MM.1S (cell line): ENCODE measurements around the gene KRTAP10-5.

ENCODE experiments used
- DNase-seq: peaks from one replicate; pipeline ENCODE4 v3.0.0-alpha.2; 2015
- H2AFZ ChIP-seq: fragments of 300-600 bp; sonication (generic); 2 replicates; pipeline ENCODE4 v1.6.0; 2016; ENCODE audit warnings: antibody characterized with exemption, low read length
- H3F3A ChIP-seq: fragments of 300-600 bp; sonication (generic); 2 replicates; pipeline ENCODE4 v1.6.1; 2016; ENCODE audit warnings: mild to moderate bottlenecking, antibody characterized with exemption, low read length, moderate library complexity, mixed read lengths; ENCODE audit not compliant: insufficient read depth
- H3K27ac ChIP-seq: fragments of 300-600 bp; sonication (generic); 2 replicates; pipeline ENCODE4 v1.5.1; 2016; ENCODE audit warnings: mild to moderate bottlenecking, low read length
- H3K27me3 ChIP-seq: fragments of 300-600 bp; sonication (generic); replicated peaks from 2 replicates; pipeline ENCODE4 v1.6.0; 2016; ENCODE audit warnings: low read length; ENCODE audit not compliant: insufficient read depth
- H3K36me3 ChIP-seq: fragments of 300-600 bp; sonication (generic); replicated peaks from 2 replicates; pipeline ENCODE4 v1.6.1; 2016; ENCODE audit warnings: mild to moderate bottlenecking, low read length, mixed read lengths; ENCODE audit not compliant: insufficient read depth
- H3K4me1 ChIP-seq: fragments of 300-600 bp; sonication (generic); 2 replicates; pipeline ENCODE4 v1.6.1; 2016; ENCODE audit warnings: low read length, mixed read lengths
- H3K4me2 ChIP-seq: fragments of 300-600 bp; sonication (generic); 2 replicates; pipeline ENCODE4 v1.6.0; 2016; ENCODE audit warnings: low read depth, low read length
- H3K4me3 ChIP-seq: fragments of 300-600 bp; sonication (generic); 2 replicates; pipeline ENCODE4 v1.5.1; 2016; ENCODE audit warnings: low read length, mixed read lengths
- H3K79me2 ChIP-seq: fragments of 300-600 bp; sonication (generic); 2 replicates; pipeline ENCODE4 v1.6.1; 2016; ENCODE audit warnings: mixed run types, low read length, mixed read lengths
- H3K9ac ChIP-seq: fragments of 300-600 bp; sonication (generic); 2 replicates; pipeline ENCODE4 v1.6.1; 2016; ENCODE audit warnings: low read length, mixed read lengths
- H3K9me2 ChIP-seq: fragments of 300-600 bp; sonication (generic); replicated peaks from 2 replicates; pipeline ENCODE4 v1.6.1; 2016; ENCODE audit warnings: mild to moderate bottlenecking, low read length, mixed read lengths; ENCODE audit not compliant: insufficient read depth
- H3K9me3 ChIP-seq: fragments of 300-600 bp; sonication (generic); replicated peaks from 2 replicates; pipeline ENCODE4 v1.6.1; 2016; ENCODE audit warnings: mild to moderate bottlenecking, low read length, mixed read lengths; ENCODE audit not compliant: insufficient read depth
- H4K20me1 ChIP-seq: fragments of 300-600 bp; sonication (generic); 2 replicates; pipeline ENCODE4 v1.6.1; 2016; ENCODE audit warnings: mild to moderate bottlenecking, low read length, moderate library complexity, mixed read lengths; ENCODE audit not compliant: insufficient read depth
- EZH2 ChIP-seq: fragments of 300-600 bp; sonication (generic); optimal IDR thresholded peaks from 2 replicates; pipeline ENCODE3; 2017; ENCODE audit warnings: low read depth, mild to moderate bottlenecking, antibody characterized with exemption, low read length, mixed read lengths
- EZH2phosphoT487 ChIP-seq: fragments of 300-600 bp; sonication (generic); IDR thresholded peaks from 2 replicates; pipeline ENCODE4 v1.6.1; 2018; ENCODE audit warnings: antibody characterized with exemption, low read length
- TF ChIP-seq, protein P1 (sequence below): fragments of 300-600 bp; sonication (generic); IDR thresholded peaks from 2 replicates; pipeline ENCODE4 v1.5.1; 2016; ENCODE audit warnings: antibody characterized with exemption, low read length, mixed read lengths

KRTAP10-5 gene

DNA sequence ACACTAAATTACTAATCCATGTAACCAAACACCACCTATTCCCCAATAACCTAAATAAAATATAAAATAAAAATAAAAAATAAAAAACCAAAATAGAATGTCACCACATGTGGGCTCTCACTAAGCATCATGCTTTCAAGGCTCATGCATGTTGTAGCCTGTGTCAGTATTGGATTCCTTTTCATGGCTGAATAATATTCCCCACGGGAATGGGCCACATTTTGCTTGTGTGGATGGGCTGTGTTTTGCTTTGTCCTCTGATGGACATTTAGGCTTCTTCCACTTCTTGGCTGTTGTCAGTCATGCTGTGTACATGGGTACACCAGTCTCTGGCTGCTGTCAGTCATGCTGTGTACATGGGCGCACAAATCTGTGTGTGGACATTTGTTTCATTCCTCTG lies 8.7 kb upstream of the KRTAP10-5 start:
- DNase-seq = no peak
- Histone ChIP-seq H3K4me2 (no peak overlapping the region), H3K9me2 (no peaks in the 10 kb centered on the region), H2AFZ (no peak overlapping the region), H3K9ac (no peak overlapping the region), H4K20me1 (no peaks in the 10 kb centered on the region), H3K27me3 (peaks cover 88% of the 10 kb centered on the region), H3K79me2 (no peaks in the 10 kb centered on the region), H3F3A (no peaks in the 10 kb centered on the region), H3K9me3 (no peaks in the 10 kb centered on the region), H3K36me3 (no peaks in the 10 kb centered on the region), H3K4me3 (no peak overlapping the region), H3K4me1 (no peaks in the 10 kb centered on the region), H3K27ac (no peak overlapping the region)
- no peak for TF ChIP-seq EZH2phosphoT487
- no peak for TF ChIP-seq EZH2

DNA sequence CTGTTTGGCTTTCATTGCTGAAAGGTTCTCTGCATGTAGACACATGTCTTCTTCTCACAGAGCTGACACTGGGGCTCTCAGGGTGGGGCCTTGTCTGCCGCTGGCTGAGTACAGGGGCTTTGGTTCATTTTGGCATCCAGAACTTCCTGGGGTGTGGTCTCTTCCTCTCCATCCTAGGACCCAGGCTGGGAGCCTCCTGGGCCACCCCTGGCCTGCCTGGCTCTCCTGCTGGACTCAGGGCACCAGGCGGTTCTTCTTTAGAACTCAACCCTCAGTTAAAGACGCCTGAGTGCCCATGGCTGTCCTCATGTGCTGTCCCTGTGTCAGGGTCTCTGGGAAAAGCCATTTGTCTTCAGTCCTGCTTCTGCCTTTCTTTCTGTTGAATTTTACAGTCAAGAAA lies 5.5 kb upstream of the KRTAP10-5 start:
- no peaks in the 10 kb centered on the region for H3K79me2 ChIP-seq
- H3K9ac ChIP-seq = no peak overlapping the region
- no peaks in the 10 kb centered on the region for H4K20me1 ChIP-seq
- no peak overlapping the region for H3K27ac ChIP-seq
- no peak overlapping the region for H3K4me3 ChIP-seq
- H2AFZ ChIP-seq = no peak overlapping the region
- no peaks in the 10 kb centered on the region for H3K9me2 ChIP-seq
- H3F3A ChIP-seq = no peaks in the 10 kb centered on the region
- H3K4me1 ChIP-seq = no peaks in the 10 kb centered on the region
- H3K36me3 ChIP-seq = no peaks in the 10 kb centered on the region
- peaks cover 95% of the 10 kb centered on the region for H3K27me3 ChIP-seq
- no peak for DNase-seq
- H3K4me2 ChIP-seq = no peak overlapping the region
- TF ChIP-seq EZH2phosphoT487 = no peak
- no peak for TF ChIP-seq EZH2
- TF ChIP-seq, protein P1, sequence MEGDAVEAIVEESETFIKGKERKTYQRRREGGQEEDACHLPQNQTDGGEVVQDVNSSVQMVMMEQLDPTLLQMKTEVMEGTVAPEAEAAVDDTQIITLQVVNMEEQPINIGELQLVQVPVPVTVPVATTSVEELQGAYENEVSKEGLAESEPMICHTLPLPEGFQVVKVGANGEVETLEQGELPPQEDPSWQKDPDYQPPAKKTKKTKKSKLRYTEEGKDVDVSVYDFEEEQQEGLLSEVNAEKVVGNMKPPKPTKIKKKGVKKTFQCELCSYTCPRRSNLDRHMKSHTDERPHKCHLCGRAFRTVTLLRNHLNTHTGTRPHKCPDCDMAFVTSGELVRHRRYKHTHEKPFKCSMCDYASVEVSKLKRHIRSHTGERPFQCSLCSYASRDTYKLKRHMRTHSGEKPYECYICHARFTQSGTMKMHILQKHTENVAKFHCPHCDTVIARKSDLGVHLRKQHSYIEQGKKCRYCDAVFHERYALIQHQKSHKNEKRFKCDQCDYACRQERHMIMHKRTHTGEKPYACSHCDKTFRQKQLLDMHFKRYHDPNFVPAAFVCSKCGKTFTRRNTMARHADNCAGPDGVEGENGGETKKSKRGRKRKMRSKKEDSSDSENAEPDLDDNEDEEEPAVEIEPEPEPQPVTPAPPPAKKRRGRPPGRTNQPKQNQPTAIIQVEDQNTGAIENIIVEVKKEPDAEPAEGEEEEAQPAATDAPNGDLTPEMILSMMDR = no peak
- no peaks in the 10 kb centered on the region for H3K9me3 ChIP-seq

DNA sequence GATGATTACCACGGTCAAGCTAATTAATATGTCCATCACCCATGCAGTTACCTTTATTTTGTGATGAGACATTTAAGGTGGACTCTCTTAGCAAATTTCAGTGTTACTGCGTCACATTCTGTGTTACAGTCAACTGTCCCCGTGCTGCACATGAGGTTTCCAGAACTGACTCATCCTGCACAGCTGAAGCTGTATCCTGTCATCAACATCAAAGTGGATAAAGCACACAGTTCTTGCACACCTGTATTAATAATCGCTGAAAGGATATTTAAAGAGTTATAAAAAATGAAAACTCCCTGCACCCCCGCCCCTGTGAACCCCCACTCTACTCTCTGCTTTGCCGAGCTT lies 3.4 kb upstream of the KRTAP10-5 start:
- no peak overlapping the region for H2AFZ ChIP-seq
- no peak overlapping the region for H3K4me3 ChIP-seq
- H3K4me1 ChIP-seq = no peaks in the 10 kb centered on the region
- no peak overlapping the region for H3K9ac ChIP-seq
- DNase-seq = no peak
- TF ChIP-seq, protein P1 = no peak
- TF ChIP-seq EZH2 (no peak), EZH2phosphoT487 (no peak)
- no peaks in the 10 kb centered on the region for H3F3A ChIP-seq
- no peaks in the 10 kb centered on the region for H4K20me1 ChIP-seq
- no peaks in the 10 kb centered on the region for H3K9me3 ChIP-seq
- H3K9me2 ChIP-seq = no peaks in the 10 kb centered on the region
- no peak overlapping the region for H3K27ac ChIP-seq
- no peaks in the 10 kb centered on the region for H3K79me2 ChIP-seq
- no peak overlapping the region for H3K4me2 ChIP-seq
- H3K27me3 ChIP-seq = peaks cover 98% of the 10 kb centered on the region
- H3K36me3 ChIP-seq = no peaks in the 10 kb centered on the region

DNA sequence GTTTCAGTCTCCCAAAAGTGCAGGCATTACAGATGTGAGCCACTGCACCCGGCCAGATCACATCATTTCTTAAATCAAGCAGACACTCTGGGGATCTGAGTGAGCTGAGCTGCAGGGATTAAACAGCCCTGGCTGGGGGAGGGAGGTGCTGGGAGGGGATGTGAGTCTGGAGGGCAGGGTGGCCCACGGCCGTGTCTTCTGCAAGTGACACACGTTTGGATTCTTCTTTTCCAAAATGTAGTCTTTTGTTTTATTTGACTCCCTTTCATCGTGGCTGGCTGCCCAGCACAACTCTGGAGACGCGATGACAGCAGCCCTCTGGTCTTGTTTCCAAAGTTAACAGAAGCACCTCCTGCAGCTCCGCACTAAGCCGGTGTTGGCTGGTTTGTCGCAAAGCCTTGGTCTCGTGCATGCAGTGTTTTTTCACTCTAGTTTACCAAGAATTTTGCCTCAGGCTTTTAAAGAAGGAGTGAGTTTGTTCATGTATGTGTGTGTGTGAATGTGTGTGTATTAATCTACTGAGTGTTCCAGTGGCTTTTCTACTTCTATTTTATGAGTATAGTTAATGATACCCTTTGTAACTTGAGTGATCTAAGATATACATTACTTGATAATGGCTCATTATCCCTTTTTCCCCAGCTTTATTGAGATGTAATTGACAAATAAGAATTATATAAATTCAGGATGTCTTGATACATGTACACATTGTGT lies 2.8 kb upstream of the KRTAP10-5 start:
- TF ChIP-seq, protein P1 = no peak
- no peak for TF ChIP-seq EZH2phosphoT487
- no peak for TF ChIP-seq EZH2
- H3K27ac ChIP-seq = no peak overlapping the region
- no peak overlapping the region for H2AFZ ChIP-seq
- no peak overlapping the region for H3K4me2 ChIP-seq
- H3K9ac ChIP-seq = no peak overlapping the region
- H3K36me3 ChIP-seq = no peaks in the 10 kb centered on the region
- H3K4me1 ChIP-seq = no peaks in the 10 kb centered on the region
- peaks cover 100% of the 10 kb centered on the region for H3K27me3 ChIP-seq
- H3K4me3 ChIP-seq = no peak overlapping the region
- no peaks in the 10 kb centered on the region for H3K9me2 ChIP-seq
- H3K9me3 ChIP-seq = no peaks in the 10 kb centered on the region
- no peaks in the 10 kb centered on the region for H3K79me2 ChIP-seq
- no peaks in the 10 kb centered on the region for H3F3A ChIP-seq
- DNase-seq = no peak
- no peaks in the 10 kb centered on the region for H4K20me1 ChIP-seq
